Rectal smooth muscle tissue (tissue), 1 donor: ENCODE measurements around the gene PMPCA.

ENCODE experiments used
- H3K27ac ChIP-seq: one replicate; pipeline ENCODE4 v1.7.0; 2013; ENCODE audit warnings: low read depth, low read length, inconsistent platforms
- H3K27me3 ChIP-seq: one replicate; pipeline ENCODE4 v1.7.0; 2013; ENCODE audit warnings: low read length; ENCODE audit not compliant: control insufficient read depth, insufficient read depth
- H3K36me3 ChIP-seq: one replicate; pipeline ENCODE4 v1.7.0; 2013; ENCODE audit warnings: low read length; ENCODE audit not compliant: control insufficient read depth, insufficient read depth
- H3K4me1 ChIP-seq: one replicate; pipeline ENCODE4 v1.7.0; 2013; ENCODE audit warnings: low read length; ENCODE audit not compliant: control insufficient read depth, insufficient read depth
- H3K4me3 ChIP-seq: one replicate; pipeline ENCODE4 v1.7.0; 2013; ENCODE audit warnings: low read length
- H3K9ac ChIP-seq: one replicate; pipeline ENCODE4 v1.7.0; 2013; ENCODE audit warnings: low read length

PMPCA gene

DNA sequence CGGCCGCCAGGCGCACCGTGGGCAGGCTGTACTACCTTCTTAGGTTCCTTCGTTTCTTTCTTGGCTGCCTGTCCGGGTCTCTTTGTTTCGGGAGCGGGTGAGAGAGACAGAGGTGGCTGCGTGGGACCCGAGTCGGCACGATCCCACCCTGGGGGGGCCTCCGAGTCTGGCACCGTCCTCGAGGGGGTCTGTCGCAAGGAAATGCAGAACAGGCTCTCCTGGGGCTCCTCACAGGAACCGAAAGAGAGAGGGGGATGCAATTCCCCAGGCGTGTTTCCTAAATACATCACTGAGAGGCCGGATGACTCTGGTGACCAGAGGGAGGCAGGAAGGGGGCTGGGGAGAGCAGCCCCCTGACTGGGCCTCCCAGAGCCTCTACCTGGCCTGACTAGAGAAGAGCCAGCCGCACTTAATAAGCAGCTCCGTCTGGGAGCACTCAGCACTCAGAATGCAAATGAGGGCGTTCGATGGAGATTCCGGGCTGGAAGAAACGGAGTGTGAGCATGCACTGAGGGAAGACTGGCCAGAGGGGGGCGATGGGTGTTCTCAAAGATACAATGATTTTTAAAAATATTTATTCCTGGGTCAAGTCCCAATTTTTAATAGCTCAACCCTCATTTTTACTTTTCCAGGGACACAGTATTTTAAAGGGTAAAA lies 40.9 kb downstream of the PMPCA start:
- Histone ChIP-seq H3K27me3 (no peaks in the 10 kb centered on the region), H3K36me3 (peaks cover 57% of the 10 kb centered on the region), H3K27ac (no peak overlapping the region)

DNA sequence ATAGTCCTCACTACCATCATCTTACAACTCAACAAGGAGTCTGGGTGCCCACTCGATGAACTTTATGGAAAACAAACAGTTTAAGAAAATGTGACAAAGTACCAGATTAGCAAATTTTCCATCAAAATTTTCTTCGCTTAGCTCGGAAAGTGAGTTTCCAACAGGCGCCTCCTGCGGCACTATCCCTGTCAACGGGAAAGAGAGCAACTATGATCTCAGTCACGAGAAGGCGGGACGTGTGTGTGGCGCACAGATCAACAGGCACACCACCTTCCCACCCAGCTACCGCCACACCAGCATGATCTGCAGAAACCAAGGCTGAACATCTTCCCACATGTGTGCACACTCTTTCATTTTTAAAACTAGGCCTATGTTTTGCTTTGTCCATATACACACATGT lies 42.9 kb downstream of the PMPCA start:
- Histone ChIP-seq H3K9ac (no peak overlapping the region), H3K4me3 (no peak overlapping the region), H3K36me3 (peaks cover 56% of the 10 kb centered on the region), H3K4me1 (no peaks in the 10 kb centered on the region), H3K27me3 (no peaks in the 10 kb centered on the region), H3K27ac (no peak overlapping the region)

More for the DNA sequence above, 40.9 kb downstream of the PMPCA start:
- no peak overlapping the region for H3K9ac ChIP-seq
- no peak overlapping the region for H3K4me3 ChIP-seq
- H3K4me1 ChIP-seq = no peaks in the 10 kb centered on the region

DNA sequence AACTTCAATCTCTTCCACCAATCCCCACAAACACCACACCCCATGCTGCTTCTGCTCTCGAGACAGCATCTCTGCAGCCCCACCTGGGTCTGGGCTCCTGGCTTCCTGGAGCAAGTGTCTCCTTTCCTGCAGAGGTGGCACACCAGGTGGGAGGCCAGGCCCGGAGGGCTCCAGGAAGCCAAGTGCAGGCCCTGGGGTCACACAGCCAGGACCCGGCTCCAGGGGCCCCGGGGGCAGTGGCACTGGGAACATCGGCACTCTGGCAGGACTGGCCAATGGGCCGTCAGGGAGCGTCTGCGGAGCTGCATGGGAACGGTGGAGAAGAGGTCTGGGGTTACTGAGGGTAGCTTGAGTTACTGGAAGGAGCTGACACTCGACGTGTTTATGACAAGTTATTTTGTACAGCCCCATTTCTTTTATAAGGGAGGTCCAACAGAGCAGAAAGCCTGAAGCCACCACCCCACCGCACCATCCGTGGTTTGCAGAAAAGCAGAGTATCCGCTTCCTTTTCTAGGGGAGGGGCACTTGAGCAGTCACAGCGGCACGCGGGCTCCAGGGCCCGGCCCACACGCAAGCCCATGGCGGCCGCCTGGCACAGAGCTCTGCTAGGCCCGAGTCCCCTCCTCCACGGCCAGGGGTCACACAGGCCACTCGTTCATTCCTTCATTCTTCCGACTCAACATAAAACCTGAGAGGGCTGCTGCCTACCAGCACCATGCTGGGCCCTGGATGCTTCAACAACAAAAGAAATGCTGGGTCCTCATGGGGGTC lies 43.8 kb downstream of the PMPCA start:
- Histone ChIP-seq H3K27ac (no peak overlapping the region), H3K9ac (no peak overlapping the region), H3K36me3 (peaks cover 58% of the 10 kb centered on the region), H3K4me3 (no peak overlapping the region), H3K4me1 (no peaks in the 10 kb centered on the region), H3K27me3 (no peaks in the 10 kb centered on the region)

DNA sequence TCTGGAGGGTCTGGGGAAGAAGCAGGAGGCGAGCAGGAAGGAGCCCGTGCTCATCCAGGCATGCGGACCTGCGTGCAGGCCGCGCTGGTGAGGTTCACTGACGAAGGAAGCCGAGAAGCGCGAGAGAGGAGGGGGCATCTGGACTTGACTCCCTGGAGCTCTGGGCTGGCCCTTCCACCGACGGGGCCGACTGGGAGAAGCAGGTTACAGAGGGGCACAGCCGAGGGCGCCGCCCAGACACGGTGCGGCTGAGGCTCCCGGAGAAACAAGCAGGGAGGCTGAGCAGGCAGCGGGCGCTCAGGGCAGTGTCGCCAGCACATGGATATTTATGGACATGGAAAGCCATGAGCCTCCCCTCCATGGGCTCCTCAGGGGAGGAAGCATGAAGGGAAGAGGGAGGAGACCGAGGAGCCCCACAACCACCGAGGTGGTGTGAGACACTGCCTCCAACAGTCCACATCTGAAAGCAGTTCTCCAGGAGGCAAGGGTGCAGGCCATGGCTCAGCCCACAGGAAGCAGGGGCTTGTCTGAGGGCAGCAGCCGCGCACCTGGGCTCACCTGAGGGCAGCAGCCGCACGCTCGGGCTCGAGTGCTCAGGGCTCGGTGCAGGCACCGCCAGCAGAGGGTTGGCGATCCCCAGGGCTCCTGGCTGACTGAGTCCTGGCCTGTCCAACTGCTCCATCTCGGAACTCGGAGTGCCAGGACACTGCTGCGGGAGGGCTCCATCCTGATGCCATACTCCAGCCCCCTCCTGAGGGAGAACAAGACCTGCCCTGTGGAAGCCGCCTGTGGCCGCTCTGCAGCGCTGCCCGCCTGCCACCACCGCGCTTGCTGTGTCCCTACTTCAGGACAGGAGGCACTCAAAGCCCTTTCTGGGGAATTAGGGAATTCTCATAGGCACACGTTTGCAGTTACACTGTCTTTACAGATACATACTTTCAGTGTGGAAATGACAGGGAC lies 44.9 kb downstream of the PMPCA start:
- Histone ChIP-seq H3K9ac (no peak overlapping the region), H3K27me3 (no peaks in the 10 kb centered on the region), H3K4me1 (no peaks in the 10 kb centered on the region), H3K27ac (no peak overlapping the region), H3K4me3 (no peak overlapping the region), H3K36me3 (peaks cover 63% of the 10 kb centered on the region)

DNA sequence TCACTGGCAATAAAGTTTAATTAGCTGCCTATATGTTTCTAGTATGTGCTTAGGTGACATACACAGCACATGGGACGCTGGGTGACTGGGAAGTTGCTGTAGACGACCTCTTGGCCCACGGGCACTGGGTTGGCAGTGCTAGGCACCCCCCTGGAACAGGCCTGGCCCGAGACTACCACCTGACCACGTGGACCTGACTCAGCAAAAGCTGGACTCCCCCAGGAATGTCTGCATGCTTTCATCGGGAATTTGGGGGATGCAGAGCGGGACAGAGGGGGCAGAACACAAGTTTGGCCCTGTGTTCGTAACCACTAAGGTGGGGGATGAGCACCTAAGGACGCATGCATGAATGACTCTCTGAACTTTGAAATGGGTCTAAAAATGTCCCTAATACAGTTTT lies 45.8 kb downstream of the PMPCA start:
- H3K27me3 ChIP-seq = no peaks in the 10 kb centered on the region
- no peak overlapping the region for H3K4me3 ChIP-seq
- H3K36me3 ChIP-seq = peaks cover 58% of the 10 kb centered on the region
- H3K9ac ChIP-seq = no peak overlapping the region
- H3K4me1 ChIP-seq = no peaks in the 10 kb centered on the region
- no peak overlapping the region for H3K27ac ChIP-seq

DNA sequence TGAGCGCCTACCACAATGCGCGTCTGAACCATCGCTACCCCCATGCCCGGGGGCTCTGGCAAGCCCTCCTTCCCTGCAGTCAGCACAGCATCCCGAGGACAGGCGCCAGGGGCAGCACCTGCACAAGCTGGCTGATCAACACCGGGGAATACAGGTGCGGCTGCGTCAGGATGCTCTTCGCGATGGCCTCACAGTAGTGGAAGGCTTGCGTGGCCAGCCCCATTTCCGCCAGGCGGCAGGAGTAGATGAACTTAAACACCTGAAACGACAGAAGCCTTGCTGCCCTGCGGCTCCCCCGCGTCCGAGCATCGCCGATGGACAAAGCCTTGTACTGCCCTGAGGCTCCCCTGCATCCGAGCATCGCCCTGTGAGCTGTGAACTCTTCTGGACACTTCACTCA lies 46.9 kb downstream of the PMPCA start:
- peaks cover 59% of the 10 kb centered on the region for H3K36me3 ChIP-seq
- no peaks in the 10 kb centered on the region for H3K4me1 ChIP-seq
- H3K27ac ChIP-seq = no peak overlapping the region
- no peak overlapping the region for H3K4me3 ChIP-seq
- H3K9ac ChIP-seq = no peak overlapping the region
- no peaks in the 10 kb centered on the region for H3K27me3 ChIP-seq

DNA sequence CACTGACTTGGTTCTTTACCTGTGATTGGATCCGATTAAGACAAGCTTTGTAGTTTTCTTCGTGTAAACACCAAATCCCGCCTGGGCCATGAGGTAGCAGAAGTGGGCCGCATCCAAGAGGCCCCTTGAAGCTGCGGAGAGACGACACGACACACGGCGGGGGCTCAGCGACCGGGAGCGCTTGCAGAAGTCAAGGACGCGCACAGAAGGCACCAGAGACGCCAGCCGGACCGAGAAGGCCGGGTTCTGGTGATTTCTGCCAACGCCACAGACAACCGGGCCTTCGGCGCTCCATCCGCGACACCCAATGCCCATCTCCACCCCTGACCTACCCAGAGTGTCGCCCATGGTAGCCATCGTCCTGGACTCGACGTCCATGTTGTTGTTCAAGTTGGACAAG lies 49.0 kb downstream of the PMPCA start:
- no peak overlapping the region for H3K9ac ChIP-seq
- no peak overlapping the region for H3K4me3 ChIP-seq
- H3K27ac ChIP-seq = no peak overlapping the region
- no peaks in the 10 kb centered on the region for H3K27me3 ChIP-seq
- H3K4me1 ChIP-seq = no peaks in the 10 kb centered on the region
- peaks cover 68% of the 10 kb centered on the region for H3K36me3 ChIP-seq

DNA sequence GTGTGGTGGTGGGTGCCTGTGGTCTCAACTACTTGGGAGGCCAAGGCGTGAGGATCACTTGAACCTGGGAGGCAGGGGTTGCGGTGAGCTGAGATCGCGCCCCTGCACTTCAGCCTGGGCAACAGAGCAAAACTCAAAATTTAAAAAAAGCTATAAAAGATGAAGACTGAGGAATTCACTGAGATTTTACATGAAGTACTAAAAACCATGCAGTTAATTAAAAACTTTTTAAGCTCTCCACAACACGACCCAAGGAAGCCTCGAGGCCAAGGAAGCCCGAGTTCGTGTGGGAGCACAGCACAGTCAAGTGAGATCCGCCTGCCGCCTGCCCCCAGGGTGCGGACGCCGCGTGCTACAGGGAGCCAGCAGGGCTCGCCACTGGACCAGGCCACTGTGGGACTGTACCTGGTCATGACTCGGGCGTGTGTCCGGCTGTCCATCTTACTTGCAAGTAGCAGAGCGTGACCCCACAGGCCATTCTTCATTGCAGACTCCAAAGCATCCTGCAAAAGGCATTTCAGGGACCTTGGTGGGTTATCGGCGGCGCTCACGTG lies 50.4 kb downstream of the PMPCA start:
- H3K36me3 ChIP-seq = peaks cover 64% of the 10 kb centered on the region
- no peak overlapping the region for H3K4me3 ChIP-seq
- no peaks in the 10 kb centered on the region for H3K27me3 ChIP-seq
- no peak overlapping the region for H3K27ac ChIP-seq
- no peak overlapping the region for H3K9ac ChIP-seq
- H3K4me1 ChIP-seq = no peaks in the 10 kb centered on the region

DNA sequence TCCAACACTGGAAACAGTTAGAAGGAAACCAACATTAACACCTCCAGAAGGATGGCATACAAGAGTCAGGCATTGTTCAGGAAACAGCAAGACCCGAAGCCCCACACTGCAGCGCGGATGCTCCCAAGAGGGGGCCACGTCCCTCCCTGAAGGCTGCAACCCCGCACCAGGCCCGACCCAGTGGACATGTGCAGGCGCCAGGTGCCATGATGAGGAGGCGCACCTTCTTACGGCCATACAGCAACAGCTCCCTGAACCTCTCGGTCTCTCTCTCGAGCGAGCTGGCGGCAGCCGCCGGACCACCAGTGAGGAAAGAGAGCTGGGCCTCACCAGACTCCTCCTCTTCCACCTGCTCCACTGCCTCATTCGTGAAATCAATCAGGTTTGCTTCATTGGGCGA lies 52.2 kb downstream of the PMPCA start:
- Histone ChIP-seq H3K4me1 (no peaks in the 10 kb centered on the region), H3K4me3 (no peak overlapping the region), H3K36me3 (peaks cover 58% of the 10 kb centered on the region), H3K27ac (no peak overlapping the region), H3K9ac (no peak overlapping the region), H3K27me3 (no peaks in the 10 kb centered on the region)

DNA sequence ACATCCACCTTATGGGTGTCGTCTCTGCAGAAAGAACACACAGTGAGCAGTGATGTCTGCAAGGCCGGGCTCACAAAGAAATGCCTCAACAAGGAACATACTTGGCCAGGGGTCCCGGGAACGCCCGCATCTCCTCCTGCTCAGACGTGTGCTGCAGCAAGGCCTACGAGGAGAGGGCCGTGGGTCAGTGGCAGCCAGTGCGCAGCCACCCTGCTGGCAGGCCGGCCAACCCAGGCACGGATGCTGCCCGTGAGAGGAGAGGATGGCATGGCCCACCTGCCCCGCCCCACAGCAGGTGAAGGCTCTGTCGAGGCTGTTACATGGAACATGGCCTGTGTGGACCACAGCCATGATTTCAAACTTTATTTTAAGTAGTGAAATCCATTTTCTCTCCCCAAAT lies 53.1 kb downstream of the PMPCA start:
- Histone ChIP-seq H3K4me1 (no peaks in the 10 kb centered on the region), H3K4me3 (no peak overlapping the region), H3K27ac (no peak overlapping the region), H3K27me3 (no peaks in the 10 kb centered on the region), H3K9ac (no peak overlapping the region), H3K36me3 (peaks cover 57% of the 10 kb centered on the region)

DNA sequence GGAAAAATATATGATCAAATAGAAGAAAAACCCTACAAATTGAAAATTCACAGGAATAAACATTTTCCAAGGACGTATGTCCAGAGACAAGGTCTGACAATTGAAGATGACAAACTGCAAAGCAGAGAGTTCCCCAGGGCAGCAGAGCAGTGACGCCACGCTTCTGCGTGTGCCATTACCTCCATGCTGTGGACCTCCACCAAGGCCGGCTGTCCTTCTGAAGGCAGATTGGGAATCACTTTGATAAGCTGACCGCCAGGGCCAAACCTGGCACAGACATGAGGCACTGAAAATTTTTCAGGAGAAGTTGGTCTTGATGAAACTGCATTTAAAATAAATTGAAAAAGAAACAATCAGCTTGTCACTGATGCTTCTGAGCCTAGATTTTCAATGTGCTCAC lies 53.8 kb downstream of the PMPCA start:
- Histone ChIP-seq H3K4me3 (no peak overlapping the region), H3K9ac (no peak overlapping the region), H3K27me3 (no peaks in the 10 kb centered on the region), H3K36me3 (peaks cover 51% of the 10 kb centered on the region), H3K4me1 (no peaks in the 10 kb centered on the region), H3K27ac (no peak overlapping the region)

DNA sequence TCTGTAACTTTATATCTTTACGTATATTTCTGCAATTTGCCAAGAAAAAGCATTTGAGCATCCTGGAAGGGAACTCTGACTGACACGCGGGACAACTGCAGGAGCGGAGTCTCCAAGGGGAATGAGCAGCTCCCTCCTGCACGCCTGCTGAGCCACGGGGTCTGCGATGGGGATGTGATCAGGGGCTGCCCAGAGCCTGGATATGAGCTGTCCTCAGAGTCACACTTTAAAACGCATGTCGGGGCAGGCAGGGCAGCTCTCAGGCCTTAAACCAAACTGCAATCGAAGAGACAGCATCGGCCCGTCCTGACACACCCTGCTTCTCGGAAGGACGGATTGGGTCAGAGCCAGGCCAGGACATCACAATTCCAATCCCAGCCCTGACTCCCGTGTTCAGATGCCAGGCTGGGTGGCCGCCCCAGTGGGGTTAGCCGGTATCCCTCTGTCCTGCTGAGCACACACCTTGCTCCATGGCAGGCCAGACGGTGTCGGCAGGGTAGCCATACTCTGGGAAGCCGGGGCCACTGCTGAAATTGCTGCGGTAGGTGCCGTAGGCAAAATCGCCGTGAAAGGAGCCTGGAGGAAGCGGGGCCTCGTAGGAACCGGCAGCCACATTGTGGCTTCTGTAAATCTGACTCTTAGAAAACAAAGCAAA lies 55.2 kb downstream of the PMPCA start:
- H3K27me3 ChIP-seq = no peaks in the 10 kb centered on the region
- H3K36me3 ChIP-seq = peaks cover 53% of the 10 kb centered on the region
- no peaks in the 10 kb centered on the region for H3K4me1 ChIP-seq
- no peak overlapping the region for H3K4me3 ChIP-seq
- no peak overlapping the region for H3K27ac ChIP-seq
- H3K9ac ChIP-seq = no peak overlapping the region
